ENCODE data around the gene EXPH5.

Gene EXPH5

DNA sequence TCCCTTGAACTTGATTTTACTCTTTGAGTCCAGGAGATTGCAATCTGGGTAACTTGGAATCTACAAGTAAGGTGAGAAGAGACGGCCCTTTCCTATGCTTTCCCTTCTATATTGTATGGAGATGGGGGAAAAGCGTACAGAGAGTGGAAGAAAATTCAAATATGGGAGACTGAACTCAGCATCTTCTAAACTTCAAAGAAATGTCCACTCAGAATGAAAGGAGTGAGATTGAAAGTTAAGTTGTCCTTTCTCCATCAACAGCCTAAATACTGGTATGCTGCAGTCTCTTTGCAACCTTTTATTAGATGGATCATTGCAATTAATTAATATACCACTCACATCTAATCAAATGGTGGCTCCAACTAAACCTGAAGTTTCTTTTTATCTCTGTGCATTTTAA, 6.4 kb upstream of the EXPH5 start:
- DNase-seq (ENCODE audit: low read depth) = no peak
- H3K4me3 ChIP-seq (ENCODE audit: low read depth, low read length) = no peak overlapping the region

DNA sequence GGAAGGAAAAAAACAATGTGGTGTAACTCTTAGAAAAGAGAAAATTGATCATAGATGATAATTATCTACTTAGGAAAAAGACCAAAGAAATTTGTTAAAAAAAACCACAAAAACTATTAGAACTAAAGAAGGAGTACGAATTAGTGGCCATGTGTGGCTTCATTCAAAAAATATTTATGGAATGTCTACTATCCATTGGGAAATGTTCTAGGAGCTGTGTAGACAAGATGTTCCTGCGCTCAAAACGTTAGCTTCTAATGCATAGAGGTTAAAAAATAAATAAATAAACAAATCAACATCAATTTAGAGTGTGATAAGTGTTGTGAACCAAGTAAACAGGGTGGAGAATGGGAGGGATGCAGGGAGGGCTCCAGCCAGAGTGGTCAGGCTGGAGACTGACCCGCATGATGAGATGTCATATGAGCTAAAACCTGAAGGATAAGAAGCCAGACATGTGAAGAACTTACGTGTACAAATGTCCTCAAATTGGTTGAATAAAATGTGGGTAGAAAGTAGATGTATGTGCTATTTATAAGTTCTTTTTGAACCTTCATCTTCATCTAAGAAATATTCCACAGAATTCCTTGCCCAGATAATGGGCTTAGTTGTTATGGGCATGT, 4.3 kb upstream of the EXPH5 start:
- TF ChIP-seq MYC (IDR thresholded peaks at IDR 0.05; ENCODE audit: low read depth, low read length) (no peak), POLR2A (IDR thresholded peaks at IDR 0.05; ENCODE audit: extremely low read depth, insufficient read length) (no peak)
- TF ChIP-seq, protein P1, sequence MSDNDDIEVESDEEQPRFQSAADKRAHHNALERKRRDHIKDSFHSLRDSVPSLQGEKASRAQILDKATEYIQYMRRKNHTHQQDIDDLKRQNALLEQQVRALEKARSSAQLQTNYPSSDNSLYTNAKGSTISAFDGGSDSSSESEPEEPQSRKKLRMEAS (IDR thresholded peaks at IDR 0.05; ENCODE audit: low read depth, low read length) = no peak
- TF ChIP-seq, protein P2, sequence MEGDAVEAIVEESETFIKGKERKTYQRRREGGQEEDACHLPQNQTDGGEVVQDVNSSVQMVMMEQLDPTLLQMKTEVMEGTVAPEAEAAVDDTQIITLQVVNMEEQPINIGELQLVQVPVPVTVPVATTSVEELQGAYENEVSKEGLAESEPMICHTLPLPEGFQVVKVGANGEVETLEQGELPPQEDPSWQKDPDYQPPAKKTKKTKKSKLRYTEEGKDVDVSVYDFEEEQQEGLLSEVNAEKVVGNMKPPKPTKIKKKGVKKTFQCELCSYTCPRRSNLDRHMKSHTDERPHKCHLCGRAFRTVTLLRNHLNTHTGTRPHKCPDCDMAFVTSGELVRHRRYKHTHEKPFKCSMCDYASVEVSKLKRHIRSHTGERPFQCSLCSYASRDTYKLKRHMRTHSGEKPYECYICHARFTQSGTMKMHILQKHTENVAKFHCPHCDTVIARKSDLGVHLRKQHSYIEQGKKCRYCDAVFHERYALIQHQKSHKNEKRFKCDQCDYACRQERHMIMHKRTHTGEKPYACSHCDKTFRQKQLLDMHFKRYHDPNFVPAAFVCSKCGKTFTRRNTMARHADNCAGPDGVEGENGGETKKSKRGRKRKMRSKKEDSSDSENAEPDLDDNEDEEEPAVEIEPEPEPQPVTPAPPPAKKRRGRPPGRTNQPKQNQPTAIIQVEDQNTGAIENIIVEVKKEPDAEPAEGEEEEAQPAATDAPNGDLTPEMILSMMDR (IDR thresholded peaks at IDR 0.05; ENCODE audit: low read depth, low read length) = no peak
- no peak overlapping the region for H3K4me3 ChIP-seq (ENCODE audit: low read depth, low read length)
- no peak for DNase-seq (ENCODE audit: low read depth)

More for the DNA sequence above, 6.4 kb upstream of the EXPH5 start:
- no peak for TF ChIP-seq POLR2A (IDR thresholded peaks at IDR 0.05; ENCODE audit: extremely low read depth, insufficient read length)
- TF ChIP-seq, protein P1 (IDR thresholded peaks at IDR 0.05; ENCODE audit: low read depth, low read length) = no peak
- TF ChIP-seq, protein P2 (IDR thresholded peaks at IDR 0.05; ENCODE audit: low read depth, low read length) = no peak

DNA sequence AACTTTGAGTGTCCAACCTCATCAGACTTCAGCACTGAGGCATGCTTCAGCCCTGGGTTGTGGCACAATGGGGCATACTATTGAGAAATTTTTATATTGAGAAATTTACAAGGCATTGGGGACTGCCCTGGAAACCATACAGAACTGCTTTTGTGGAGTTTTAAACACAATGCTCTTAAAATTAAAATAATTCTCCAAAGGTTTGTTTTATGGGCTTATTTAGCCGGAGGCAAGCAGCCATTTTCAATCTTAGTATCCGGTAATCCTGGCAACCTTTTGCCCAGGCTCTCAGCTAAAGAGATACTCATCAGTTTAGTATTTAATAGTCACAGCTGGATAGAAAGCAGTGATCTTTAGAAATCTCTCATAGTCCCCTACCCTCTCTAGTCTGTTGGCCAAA, 3.1 kb upstream of the EXPH5 start:
- no peak overlapping the region for H3K4me3 ChIP-seq (ENCODE audit: low read depth, low read length)
- peak; percentile 21 for DNase-seq (ENCODE audit: low read depth)
- TF ChIP-seq, protein P1 (IDR thresholded peaks at IDR 0.05; ENCODE audit: low read depth, low read length) = no peak
- TF ChIP-seq MYC (IDR thresholded peaks at IDR 0.05; ENCODE audit: low read depth, low read length) (no peak), POLR2A (IDR thresholded peaks at IDR 0.05; ENCODE audit: extremely low read depth, insufficient read length) (no peak)
- TF ChIP-seq, protein P2 (IDR thresholded peaks at IDR 0.05; ENCODE audit: low read depth, low read length) = no peak

DNA sequence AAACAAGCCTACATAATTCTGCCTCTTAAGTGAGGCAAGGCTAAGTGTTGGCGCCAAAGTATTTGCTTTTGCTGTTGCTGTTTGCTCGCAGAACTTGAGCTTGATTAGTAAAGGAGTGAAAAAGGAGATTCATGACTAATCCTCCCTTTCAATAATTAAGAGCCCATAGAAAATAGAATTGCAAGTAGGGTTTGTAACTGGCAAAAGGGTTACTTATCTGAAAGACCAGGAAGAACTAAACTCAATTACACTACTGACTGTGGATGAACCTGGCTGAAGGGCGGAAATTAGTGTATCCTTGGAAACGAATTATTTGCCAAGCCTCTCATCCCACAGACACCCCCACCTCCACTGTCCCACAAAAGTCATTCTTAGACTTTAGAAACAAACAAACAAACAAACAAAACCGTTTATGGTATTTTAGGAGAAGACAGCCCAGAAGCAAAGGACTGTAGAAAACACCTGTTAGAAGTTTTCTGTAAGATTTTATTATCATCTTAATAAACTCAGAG, 411 bp upstream of the EXPH5 start:
- TF ChIP-seq, protein P1 (IDR thresholded peaks at IDR 0.05; ENCODE audit: low read depth, low read length) = no peak
- TF ChIP-seq, protein P2 (IDR thresholded peaks at IDR 0.05; ENCODE audit: low read depth, low read length) = no peak
- TF ChIP-seq MYC (IDR thresholded peaks at IDR 0.05; ENCODE audit: low read depth, low read length) = no peak
- no peak for TF ChIP-seq POLR2A (IDR thresholded peaks at IDR 0.05; ENCODE audit: extremely low read depth, insufficient read length)
- DNase-seq (ENCODE audit: low read depth) = no peak
- H3K4me3 ChIP-seq (ENCODE audit: low read depth, low read length) = peak overlapping the region; percentile 29

DNA sequence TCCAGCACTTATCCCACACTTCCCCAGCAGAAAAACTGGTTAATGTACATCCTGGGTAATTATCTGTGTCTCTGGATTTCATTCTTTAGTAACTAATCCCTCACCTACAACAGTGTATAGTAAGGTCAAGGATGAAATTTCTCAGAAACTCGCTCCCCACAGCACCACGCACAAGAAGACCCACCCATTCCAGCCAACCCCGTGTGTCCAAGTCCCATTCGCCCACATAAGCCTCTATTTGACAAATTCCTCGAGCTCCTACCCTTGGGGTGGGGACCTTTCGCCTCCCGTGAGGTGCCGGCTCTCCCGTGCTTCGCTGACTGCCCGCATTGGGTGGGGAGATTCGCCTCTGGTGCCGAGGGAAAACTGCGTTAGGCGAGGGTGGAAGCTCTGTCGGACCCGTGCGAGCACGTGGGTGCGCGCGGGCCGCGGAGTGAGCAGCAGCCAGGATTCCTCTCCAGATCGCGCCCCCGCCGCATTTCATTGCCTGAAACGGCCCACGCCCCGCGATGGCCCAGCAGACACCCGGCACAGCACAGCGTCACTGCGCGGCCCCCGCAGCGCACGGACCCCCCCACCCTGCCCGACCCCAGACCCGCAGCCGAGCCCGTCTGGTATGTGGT, 866 bp downstream of the EXPH5 start:
- TF ChIP-seq MYC (IDR thresholded peaks at IDR 0.05; ENCODE audit: low read depth, low read length) = no peak
- TF ChIP-seq POLR2A (IDR thresholded peaks at IDR 0.05; ENCODE audit: extremely low read depth, insufficient read length) = no peak
- peak overlapping the region; percentile 73 for H3K4me3 ChIP-seq (ENCODE audit: low read depth, low read length)
- DNase-seq (ENCODE audit: low read depth) = peak; percentile 15

DNA sequence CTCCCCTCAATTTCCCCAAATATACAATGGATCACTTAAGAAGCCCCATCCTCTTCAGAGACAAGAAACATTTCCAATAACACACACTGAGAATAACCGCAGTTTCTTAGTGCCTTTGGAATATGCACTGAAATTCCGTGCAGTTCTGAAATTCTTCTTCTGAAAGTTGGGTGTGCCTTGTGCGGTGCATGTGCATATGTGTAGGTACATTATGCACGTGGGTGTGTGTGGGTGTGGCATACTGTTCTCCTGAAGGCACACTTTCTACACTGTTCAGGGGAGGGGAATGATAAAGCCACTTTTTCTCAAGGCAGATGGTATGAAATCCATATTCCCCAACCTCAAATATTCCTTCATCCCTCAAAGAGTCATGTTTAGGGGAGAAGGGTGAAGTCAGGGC, 1.7 kb downstream of the EXPH5 start:
- H3K4me3 ChIP-seq (ENCODE audit: low read depth, low read length) = no peak overlapping the region
- no peak for DNase-seq (ENCODE audit: low read depth)
- TF ChIP-seq, protein P2 (IDR thresholded peaks at IDR 0.05; ENCODE audit: low read depth, low read length) = no peak
- TF ChIP-seq MYC (IDR thresholded peaks at IDR 0.05; ENCODE audit: low read depth, low read length) (no peak), POLR2A (IDR thresholded peaks at IDR 0.05; ENCODE audit: extremely low read depth, insufficient read length) (no peak)
- TF ChIP-seq, protein P1 (IDR thresholded peaks at IDR 0.05; ENCODE audit: low read depth, low read length) = no peak
